22Rv1 (cell line): ENCODE data around the gene MAML1.
"Not testable (repeated sequence)": the region's sequence is repeated elsewhere in the genome, so short reads cannot be mapped to it uniquely, and the experiment has no call there.

Experiments
- H3K27ac ChIP-seq: fragments of 450-650 bp; 2 replicates; pipeline ENCODE4 v1.5.1; 2017
- ZFX ChIP-seq: fragments of 450-650 bp; IDR thresholded peaks from 2 replicates; pipeline ENCODE4 v1.6.1; 2017; ENCODE audit warnings: antibody characterized with exemption, borderline replicate concordance
- TF ChIP-seq, protein P1 (sequence below): fragments of 450-650 bp; IDR thresholded peaks from 2 replicates; pipeline ENCODE4 v1.5.1; 2017; ENCODE audit warnings: mild to moderate bottlenecking

Gene MAML1

GRCh38 chr5:179788193-179788854 is 55.7 kb downstream of the MAML1 start:
- no peak for TF ChIP-seq ZFX
- TF ChIP-seq, protein P1, sequence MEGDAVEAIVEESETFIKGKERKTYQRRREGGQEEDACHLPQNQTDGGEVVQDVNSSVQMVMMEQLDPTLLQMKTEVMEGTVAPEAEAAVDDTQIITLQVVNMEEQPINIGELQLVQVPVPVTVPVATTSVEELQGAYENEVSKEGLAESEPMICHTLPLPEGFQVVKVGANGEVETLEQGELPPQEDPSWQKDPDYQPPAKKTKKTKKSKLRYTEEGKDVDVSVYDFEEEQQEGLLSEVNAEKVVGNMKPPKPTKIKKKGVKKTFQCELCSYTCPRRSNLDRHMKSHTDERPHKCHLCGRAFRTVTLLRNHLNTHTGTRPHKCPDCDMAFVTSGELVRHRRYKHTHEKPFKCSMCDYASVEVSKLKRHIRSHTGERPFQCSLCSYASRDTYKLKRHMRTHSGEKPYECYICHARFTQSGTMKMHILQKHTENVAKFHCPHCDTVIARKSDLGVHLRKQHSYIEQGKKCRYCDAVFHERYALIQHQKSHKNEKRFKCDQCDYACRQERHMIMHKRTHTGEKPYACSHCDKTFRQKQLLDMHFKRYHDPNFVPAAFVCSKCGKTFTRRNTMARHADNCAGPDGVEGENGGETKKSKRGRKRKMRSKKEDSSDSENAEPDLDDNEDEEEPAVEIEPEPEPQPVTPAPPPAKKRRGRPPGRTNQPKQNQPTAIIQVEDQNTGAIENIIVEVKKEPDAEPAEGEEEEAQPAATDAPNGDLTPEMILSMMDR: no peak
- H3K27ac ChIP-seq: no peak overlapping the region

DNA sequence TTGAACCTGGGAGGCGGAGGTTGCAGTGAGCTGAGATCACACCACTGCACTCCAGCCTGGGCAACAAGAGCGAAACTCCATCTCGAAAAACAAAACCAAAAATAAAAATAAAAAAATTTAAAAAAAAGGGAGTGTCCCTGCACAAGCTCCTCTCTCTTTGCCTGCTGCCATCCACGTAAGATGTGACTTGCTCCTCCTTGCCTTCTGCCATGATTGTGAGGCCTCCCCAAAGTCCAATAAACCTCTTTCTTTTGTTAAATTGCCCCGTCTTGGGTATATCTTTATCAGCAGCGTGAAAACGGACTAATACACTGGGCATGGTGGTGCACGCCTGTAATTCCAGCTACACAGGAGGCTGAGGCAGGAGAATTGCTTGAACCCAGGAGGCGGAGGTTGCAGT is 56.7 kb downstream of the MAML1 start:
- H3K27ac ChIP-seq: not testable (repeated sequence)

DNA sequence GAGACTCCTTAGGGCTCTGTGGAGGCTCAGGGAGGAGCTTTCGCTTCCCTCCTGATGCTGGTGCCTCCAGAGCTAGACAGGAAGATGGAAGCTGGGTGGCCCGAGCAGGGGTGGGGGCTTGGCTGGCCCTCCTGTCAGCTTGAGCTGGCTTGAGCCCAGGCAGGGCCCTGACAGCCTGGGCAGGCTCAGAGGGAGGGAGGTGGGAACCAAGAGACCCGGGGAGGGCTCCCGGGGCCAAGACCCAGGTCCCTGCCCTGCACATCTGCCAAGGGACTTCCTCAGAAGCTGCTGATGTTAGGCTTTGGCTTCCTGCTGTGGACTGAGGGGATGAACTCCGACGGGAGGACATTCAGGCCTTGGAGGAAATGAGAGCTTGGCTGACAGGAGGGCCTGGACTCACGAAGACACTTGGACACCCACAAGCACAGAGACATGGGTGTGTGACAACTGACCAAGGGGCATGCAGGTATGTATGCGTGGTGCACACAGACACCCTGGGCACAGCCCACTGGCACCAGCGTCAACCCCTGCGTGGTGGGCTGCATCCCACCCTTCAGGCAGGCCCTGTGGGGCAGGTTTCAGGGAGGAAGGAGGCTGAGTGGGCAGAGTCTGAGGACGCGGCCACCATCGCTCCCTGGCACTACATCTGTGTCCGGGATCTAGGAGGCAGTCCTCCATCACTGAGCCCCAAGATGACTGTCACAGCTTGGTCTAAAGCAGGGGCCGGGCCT is 59.4 kb downstream of the MAML1 start:
- TF ChIP-seq, protein P1: no peak
- TF ChIP-seq ZFX: no peak
- H3K27ac ChIP-seq: no peak overlapping the region

GRCh38 chr5:179792612-179793467 is 60.2 kb downstream of the MAML1 start:
- no peak for TF ChIP-seq ZFX
- TF ChIP-seq, protein P1: no peak
- no peak overlapping the region for H3K27ac ChIP-seq

GRCh38 chr5:179793468-179794139 is 61.0 kb downstream of the MAML1 start, which contains the start of gene LTC4S:
LTC4S (plus strand) TSS chr5:179793986; CDS start chr5:179794081, 95 bp downstream.
- peak within 1 kb of the TSS; percentile 90 for H3K27ac ChIP-seq

GRCh38 chr5:179794171-179794570 is 61.5 kb downstream of the MAML1 start:
- TF ChIP-seq ZFX: no peak
- TF ChIP-seq, protein P1: no peak

More at GRCh38 chr5:179793468-179794139, 61.0 kb downstream of the MAML1 start, which contains the start of gene LTC4S:
- TF ChIP-seq, protein P1: no peak
- TF ChIP-seq ZFX: no peak

GRCh38 chr5:179794575-179794974 is 62.0 kb downstream of the MAML1 start:
- H3K27ac ChIP-seq: peak overlapping the region; percentile 90
- TF ChIP-seq, protein P1: no peak
- no peak for TF ChIP-seq ZFX

More at GRCh38 chr5:179794171-179794570, 61.5 kb downstream of the MAML1 start:
- peak overlapping the region; percentile 90; the same call in 1 of the 2 replicates for H3K27ac ChIP-seq
